SH-SY5Y (cell line): ENCODE results near the gene NLRP9.

Experiments
- GATA2 ChIP-seq: IDR thresholded peaks from 2 replicates; pipeline ENCODE4 v1.6.1; 2011; ENCODE audit warnings: mild to moderate bottlenecking, low read depth, low read length
- GATA3 ChIP-seq: IDR thresholded peaks from 2 replicates; pipeline ENCODE4 v1.6.1; 2011; ENCODE audit warnings: low read depth, mild to moderate bottlenecking, low read length, moderate library complexity

Gene NLRP9

DNA sequence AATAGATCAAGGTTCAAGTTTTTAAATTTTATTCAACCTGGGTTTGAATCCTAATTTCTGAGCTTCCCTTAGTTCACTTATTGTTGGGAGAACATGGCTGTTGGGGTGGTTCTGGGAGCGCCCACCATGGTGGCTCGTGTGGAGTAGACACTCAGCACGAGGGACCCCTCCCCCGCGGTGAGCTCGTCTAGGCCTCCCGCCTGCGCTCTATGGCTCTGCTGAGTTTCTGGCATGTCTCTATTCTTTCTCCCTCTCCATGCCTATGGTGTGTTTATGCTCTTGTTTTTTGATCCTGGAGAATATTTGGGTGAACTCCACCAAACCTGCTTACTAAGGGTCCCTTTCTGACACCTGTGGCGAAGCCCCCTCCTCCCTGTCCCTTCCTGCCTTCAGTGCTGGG, 64.7 kb downstream of the NLRP9 start:
- TF ChIP-seq GATA3, result no peak

DNA sequence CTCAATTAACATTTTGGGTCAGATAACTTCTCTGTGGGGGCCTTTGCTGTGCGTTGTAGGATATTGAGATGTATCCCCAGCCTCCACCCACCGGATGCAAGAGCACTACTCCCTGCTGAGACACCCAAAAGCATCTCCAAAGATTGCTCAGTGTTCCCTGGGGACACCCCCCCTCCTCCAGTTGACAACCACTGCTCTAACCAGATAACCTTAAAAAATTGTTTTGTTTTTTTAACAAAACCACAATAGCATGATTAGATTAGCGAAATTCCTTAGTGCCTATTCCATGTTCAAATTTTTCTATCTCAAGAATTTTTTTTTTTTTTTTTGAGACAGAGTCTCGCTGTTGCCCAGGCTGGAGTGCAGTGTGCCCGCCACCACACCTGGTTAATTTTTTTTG, 65.8 kb downstream of the NLRP9 start:
- no peak for TF ChIP-seq GATA3
- no peak for TF ChIP-seq GATA2

DNA sequence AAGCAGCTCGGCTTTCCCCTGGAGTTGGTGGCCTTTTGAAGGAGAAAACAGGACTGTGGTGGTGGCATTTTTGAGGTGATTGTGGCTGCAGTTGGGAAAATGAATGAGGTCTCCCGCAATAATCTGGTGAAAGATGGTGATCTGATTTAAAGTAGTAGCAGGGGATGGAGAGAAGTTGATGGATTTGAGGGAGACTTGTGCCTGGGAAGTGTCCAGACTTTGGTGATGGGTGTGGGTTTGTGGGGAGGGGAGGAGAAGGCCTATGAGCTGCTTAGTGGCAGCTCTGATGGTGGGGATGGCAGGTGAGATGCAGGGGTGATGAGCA, 67.2 kb downstream of the NLRP9 start:
- TF ChIP-seq GATA3, result no peak
- no peak for TF ChIP-seq GATA2

DNA sequence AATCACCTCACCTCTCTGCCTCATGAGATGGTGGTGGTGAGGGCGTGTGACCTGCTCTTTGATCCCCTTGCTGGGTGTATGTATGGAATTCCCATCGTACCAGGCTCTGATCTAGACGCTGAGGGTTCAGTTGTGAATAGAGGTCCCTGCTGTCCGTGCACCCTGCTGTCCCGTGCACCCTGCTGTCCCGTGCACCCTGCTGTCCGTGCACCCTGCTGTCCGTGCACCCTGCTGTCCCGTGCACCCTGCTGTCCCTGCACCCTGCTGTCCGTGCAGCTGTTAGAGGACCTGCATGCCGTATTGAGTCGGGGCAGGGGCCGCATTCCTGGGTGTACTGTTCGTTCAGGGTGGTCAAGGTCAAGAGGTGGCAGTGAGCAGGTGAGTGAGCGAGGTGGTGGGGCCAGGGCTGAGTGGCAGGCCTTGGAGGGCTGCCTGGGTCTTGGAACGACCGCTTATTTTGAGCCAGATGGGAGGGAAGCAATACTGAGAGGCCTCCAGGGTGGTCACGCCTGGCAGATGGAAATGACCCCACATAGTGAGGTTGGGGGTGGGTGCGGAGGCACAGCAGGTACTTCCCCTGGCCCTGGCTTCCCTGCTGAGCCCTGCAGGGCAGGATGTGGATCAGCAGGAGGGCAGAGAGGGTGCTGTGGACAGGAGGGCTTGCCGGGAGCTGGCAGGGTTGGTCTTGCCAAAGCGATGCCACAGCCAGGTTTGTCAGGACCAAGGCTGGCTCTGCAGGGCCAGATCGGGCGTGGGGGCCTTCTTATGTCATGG, 67.7 kb downstream of the NLRP9 start:
- no peak for TF ChIP-seq GATA2
- TF ChIP-seq GATA3, result no peak

DNA sequence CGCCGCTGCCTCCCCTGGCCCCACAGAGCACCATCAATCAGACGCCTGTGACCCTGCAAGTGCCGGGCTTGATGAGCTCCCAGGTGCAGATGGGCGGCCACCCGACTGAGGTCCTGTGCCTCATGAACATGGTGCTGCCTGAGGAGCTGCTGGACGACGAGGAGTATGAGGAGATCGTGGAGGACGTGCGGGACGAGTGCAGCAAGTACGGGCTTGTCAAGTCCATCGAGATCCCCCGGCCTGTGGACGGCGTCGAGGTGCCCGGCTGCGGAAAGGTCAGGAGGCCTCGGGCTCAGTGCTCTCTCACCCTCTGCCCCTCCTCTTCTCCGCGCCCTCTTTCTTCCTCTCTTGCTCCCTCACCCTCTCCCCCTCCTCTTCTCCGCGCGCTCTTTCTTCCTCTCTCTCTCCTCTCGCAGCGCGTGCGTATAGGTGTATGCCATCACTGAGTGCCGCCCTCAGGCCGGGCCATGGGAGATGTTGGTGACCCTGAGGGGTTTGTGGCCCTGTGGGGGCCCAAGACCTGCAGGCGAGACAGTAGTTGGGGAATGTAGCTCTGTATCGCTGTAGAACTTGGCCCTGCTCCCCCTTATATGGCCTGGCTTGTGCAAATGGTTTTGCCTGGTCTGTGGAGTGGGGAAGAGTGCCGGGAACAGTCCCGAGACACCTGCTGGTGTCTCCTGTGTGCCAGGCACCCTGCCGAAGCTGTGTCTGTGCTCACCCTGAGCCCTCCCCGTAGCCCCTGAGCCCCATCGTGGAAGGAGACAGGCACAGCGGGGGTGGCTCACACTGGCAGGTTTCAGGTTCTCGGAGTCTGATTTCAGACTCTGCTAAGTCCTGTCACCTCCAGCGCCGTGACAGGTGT, 68.6 kb downstream of the NLRP9 start:
- TF ChIP-seq GATA2 (no peak), GATA3 (no peak)

DNA sequence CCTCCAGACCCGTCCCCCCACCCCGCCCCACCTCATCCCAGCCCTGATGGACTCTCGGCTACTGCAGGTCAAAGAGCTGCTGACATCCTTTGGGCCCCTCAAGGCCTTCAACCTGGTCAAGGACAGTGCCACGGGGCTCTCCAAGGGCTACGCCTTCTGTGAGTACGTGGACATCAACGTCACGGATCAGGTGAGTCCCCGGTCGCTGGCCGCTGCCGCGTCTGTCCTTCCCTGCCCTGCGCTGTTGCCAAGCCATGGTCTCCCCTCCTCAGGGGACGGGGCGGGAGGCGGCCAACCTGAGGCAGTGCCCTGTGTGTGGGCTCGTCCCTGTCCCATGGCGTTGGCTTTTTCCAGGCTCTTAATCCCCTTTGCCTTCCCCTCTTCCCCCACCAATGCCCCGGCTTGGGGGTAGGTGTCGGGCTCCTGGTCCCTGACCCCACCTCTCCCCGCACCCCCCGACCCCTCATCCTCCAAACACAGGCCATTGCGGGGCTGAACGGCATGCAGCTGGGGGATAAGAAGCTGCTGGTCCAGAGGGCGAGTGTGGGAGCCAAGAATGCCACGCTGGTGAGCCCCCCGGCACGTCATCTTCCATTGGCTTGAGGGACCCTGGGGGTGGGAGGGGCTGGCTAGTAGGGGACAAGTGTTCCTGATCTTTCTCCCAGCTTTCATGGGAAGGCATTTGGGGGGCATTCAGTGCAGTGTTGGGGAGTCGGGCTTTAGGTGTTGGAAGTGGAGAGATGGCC, 69.4 kb downstream of the NLRP9 start:
- TF ChIP-seq GATA3 (no peak), GATA2 (no peak)

DNA sequence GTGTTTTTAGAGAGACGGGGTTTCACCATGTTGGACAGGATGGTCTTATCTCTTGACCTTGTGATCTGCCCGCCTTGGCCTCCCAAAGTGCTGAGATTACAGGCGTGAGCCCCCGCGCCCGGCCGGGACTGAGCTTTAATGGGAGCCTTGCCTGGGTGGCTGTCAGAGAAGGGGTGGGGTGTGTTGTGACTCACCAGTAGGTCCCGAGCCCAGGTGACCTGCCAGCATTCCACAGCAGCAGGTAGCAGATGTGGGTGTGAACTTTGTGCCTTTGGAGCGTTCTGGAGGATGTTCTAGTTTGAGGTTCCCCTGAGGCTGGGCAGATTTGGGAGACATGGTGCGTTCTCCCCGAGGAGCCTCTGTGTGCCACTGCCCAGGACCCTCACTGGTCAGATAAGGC, 70.2 kb downstream of the NLRP9 start:
- TF ChIP-seq GATA2 (no peak), GATA3 (no peak)

DNA sequence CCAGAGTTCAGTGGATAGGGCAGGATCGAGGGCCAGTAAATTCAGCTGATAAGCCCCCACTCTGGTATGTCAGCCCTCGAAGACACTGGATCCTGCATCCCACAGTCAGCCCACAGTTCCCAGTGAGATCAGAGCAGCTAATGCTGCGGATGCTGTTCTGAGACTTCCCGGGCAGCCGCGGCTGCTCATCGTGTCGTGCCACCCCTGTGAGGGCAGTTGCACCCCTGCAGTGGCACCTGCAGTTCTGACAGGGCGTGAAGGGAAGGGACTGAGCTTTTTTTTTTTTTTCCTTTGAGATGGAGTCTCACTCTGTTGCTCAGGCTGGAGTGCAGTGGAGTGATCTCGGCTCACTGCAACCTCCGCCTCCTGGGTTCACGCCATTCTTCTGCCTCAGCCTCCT, 70.7 kb downstream of the NLRP9 start:
- TF ChIP-seq GATA2 (no peak), GATA3 (no peak)

DNA sequence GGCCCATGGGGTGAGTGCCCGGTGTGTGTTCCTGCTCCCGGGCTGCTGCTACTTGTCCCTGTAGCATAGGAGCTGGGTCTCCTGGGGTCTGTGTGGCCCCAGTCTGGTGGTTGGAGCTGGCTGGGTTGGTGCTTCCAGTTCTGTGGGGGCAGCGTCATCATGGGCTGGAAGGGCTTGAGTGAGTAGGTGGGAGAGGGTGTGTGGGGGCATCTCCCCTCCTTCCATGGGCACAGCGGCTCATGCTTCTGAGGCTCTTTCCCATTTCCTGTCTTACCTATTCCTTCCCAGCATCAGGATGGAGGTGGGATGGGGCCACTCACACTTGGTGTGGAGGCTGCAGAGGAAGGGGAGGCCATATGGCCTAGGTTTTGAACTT, 71.2 kb downstream of the NLRP9 start:
- TF ChIP-seq GATA3 (no peak), GATA2 (no peak)

DNA sequence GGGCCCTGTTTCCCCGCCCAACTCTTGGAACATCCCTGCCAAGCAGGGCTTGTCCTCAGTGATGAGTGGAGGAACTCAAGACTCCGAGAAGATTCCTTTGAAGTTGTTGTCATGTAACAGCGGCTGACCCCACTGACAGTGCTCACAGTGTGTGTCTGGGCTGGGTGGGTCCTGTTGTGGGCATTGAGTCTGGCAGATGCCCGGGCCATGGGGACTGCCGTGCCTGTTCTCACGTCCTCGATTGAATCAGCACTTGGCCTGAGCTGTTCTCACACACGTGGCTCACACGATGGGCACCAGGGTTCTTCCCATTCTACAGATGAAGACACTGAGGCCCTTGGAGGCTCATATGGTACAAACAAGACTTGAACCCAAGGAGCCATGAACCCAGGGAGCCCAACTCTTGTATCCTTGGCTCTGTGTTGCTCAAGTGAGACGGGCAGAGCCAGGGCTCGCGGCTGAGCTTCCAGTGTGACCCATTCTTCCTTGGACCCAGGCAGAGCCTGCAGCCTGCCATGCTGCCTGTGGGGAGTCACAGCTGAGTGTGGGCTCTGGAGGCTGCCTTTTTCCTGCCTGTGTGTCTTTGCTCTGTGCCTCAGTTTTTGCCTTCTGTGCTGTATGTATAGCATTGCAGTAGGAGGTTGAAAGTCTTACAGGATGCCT, 71.7 kb downstream of the NLRP9 start:
- no peak for TF ChIP-seq GATA3
- TF ChIP-seq GATA2, result no peak

DNA sequence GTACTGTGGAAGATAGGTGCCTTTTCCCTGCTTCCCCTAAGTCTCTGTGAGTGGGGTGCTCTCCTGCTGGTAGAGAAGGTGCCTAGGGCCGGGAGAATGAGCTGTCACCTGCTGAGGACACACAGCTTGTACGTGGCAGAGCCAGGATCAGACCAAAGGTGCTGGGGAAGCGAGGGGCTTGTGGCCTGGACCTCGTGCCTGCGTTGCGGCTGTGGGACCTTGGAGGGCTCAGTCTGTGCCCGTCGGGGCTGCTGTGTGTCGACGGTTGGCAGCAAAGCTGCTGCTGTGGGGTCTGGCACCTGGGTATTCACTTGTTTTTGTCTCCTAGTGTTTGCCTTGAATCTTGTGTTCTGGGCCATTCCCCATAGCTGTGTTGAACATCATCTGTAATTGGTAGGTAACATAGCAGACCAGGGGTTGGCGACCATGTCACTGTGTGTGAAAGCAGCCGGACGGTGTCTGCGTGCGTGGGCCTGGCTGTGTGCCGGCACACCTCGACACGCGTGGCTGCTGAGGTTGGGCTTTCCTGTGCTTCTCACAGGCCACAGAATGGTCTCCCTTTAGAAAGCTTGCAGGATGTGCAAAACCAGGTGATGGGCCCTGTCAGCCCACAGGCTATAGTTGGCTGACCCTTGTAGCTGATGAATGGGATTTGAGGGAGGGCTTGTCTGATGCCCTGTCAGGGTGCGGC, 74.2 kb downstream of the NLRP9 start:
- TF ChIP-seq GATA3, result no peak
- TF ChIP-seq GATA2, result no peak

DNA sequence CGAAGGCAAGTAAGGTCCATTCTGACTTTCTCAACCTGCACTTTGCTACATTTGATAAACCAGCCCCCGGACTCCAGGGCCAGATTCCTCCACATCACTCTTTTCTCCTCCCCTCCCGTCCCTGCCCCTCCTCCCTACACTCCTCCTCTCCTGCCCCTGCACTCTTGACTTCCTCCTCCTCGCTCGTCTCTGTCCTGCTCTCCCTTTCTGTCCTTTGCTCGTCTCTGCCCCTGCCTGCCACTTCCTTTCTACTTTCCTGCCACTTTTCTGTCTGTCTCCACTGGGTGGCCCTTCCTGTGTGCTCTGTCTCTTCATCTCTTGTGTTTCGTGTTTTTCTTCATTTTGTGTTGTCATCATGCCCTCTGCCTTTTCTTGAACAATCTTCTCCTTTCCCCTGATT, 76.4 kb downstream of the NLRP9 start:
- TF ChIP-seq GATA2, result no peak
- TF ChIP-seq GATA3, result no peak

DNA sequence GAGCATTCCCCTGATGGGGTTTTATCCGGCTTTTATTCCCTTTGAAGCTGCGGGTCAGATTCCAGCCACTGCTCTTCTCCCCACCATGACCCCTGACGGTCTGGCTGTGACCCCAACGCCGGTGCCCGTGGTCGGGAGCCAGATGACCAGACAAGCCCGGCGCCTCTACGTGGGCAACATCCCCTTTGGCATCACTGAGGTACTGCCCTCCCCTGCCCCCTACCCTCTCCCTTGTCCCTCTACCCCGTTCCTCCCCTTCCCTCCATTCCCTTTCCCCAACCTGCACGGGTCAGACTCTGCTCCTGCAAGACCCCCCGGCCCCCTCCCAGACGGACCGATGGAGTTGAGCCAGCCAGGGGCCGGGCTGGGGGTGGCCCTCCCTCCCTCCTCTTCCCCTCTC, 77.2 kb downstream of the NLRP9 start:
- TF ChIP-seq GATA3 (no peak), GATA2 (no peak)
